ENCODE results near the gene FN3KRP.

FN3KRP gene

GRCh38 chr17:82732118-82732743, 15.7 kb downstream of the FN3KRP start:
- H3K4me3 Mint-ChIP-seq = no peak overlapping the region
- H3K27ac Mint-ChIP-seq = no peak overlapping the region
- peaks cover 53% of the 10 kb centered on the region for H3K36me3 Mint-ChIP-seq (ENCODE audit: low read depth)
- peaks cover 4% of the 10 kb centered on the region for H3K4me1 Mint-ChIP-seq
- TF ChIP-seq, protein P1, sequence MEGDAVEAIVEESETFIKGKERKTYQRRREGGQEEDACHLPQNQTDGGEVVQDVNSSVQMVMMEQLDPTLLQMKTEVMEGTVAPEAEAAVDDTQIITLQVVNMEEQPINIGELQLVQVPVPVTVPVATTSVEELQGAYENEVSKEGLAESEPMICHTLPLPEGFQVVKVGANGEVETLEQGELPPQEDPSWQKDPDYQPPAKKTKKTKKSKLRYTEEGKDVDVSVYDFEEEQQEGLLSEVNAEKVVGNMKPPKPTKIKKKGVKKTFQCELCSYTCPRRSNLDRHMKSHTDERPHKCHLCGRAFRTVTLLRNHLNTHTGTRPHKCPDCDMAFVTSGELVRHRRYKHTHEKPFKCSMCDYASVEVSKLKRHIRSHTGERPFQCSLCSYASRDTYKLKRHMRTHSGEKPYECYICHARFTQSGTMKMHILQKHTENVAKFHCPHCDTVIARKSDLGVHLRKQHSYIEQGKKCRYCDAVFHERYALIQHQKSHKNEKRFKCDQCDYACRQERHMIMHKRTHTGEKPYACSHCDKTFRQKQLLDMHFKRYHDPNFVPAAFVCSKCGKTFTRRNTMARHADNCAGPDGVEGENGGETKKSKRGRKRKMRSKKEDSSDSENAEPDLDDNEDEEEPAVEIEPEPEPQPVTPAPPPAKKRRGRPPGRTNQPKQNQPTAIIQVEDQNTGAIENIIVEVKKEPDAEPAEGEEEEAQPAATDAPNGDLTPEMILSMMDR (IDR thresholded peaks at IDR 0.05; ENCODE audit: unreplicated experiment in 3 of 3) = no peak
- H3K9me3 Mint-ChIP-seq = peaks cover 5% of the 10 kb centered on the region
- no peaks in the 10 kb centered on the region for H3K27me3 Mint-ChIP-seq (ENCODE audit: low read depth)

DNA sequence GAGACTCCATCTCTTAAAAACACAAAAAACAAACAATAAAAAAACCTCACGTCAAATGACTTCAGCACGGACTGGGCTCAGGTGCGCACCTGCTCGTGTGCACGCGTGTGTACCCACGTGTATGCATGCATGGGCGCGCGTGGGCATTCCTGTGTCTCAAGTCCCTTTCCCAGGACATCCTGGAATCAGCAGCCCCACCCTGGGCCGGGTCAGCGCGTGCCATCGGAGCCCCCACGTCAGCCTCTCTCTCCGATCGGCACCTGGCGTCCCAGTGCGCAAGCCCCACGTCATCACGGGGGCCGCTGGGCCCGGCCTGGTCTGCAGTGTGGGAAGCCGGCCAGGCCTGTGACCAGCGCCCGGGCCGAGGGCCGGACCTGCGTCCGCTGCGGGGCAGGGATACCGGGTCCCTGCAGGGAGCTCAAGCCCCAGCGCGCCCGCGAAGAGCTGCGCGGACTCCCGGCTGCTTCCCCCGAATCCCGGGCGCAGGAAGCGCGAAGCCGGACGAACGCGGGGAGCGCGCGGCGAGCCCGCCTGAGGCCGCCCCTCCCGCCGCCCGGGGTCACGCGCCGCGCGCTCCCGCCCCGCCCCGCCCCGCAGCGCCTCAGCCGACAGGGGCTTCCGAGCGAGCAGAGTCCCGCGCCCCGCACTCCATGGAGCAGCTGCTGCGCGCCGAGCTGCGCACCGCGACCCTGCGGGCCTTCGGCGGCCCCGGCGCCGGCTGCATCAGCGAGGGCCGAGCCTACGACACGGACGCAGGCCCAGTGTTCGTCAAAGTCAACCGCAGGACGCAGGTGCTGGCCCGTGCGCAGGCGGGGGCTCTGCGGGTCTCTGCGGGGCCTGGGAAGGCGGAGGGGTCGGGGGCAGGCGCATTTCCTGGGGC, 18.7 kb downstream of the FN3KRP start, which contains the start of gene FN3K:
Gene FN3K, plus strand, starts transcription at position 629 of the 880 bp plus-strand sequence. Its CDS starts 22 bp downstream, at position 651.
- Mint-ChIP-seq H3K27ac (peak within 1 kb of the TSS in 1 of 3 experiments; percentile 59), H3K27me3 (ENCODE audit: low read depth) (no peaks in the 10 kb centered on the region)
- TF ChIP-seq, protein P1 (IDR thresholded peaks at IDR 0.05; ENCODE audit: unreplicated experiment in 3 of 3) = no peak

GRCh38 chr17:82736511-82737185, 20.1 kb downstream of the FN3KRP start:
- Mint-ChIP-seq H3K27me3 (ENCODE audit: low read depth) (no peaks in the 10 kb centered on the region), H3K4me3 (peak overlapping the region; percentile 78 to 83 (median 81))
- TF ChIP-seq, protein P1 (IDR thresholded peaks at IDR 0.05; ENCODE audit: unreplicated experiment in 3 of 3) = no peak

More for the DNA sequence above, 18.7 kb downstream of the FN3KRP start, which contains the start of gene FN3K:
- H3K4me1 Mint-ChIP-seq = peaks cover 4% of the 10 kb centered on the region
- peaks cover 43% of the 10 kb centered on the region for H3K36me3 Mint-ChIP-seq (ENCODE audit: low read depth)
- H3K4me3 Mint-ChIP-seq = peak within 1 kb of the TSS; percentile 78 to 83 (median 81)
- peaks cover 11% of the 10 kb centered on the region for H3K9me3 Mint-ChIP-seq

GRCh38 chr17:82737967-82738877, 21.7 kb downstream of the FN3KRP start:
- H3K27ac Mint-ChIP-seq = no peak overlapping the region
- peaks cover 3% of the 10 kb centered on the region for H3K4me1 Mint-ChIP-seq
- no peaks in the 10 kb centered on the region for H3K27me3 Mint-ChIP-seq (ENCODE audit: low read depth)
- TF ChIP-seq, protein P1 (IDR thresholded peaks at IDR 0.05; ENCODE audit: unreplicated experiment in 3 of 3) = no peak
- peaks cover 26% of the 10 kb centered on the region for H3K9me3 Mint-ChIP-seq
- H3K4me3 Mint-ChIP-seq = peak overlapping the region in 2 of 3 experiments; percentile 32 to 48
- H3K36me3 Mint-ChIP-seq (ENCODE audit: low read depth) = peaks cover 48% of the 10 kb centered on the region

More at GRCh38 chr17:82736511-82737185, 20.1 kb downstream of the FN3KRP start:
- Mint-ChIP-seq H3K9me3 (peaks cover 20% of the 10 kb centered on the region), H3K36me3 (ENCODE audit: low read depth) (peaks cover 48% of the 10 kb centered on the region), H3K4me1 (peaks cover 4% of the 10 kb centered on the region), H3K27ac (no peak overlapping the region)
